BLaER1 treated with 17β-estradiol and CSF1 and Interleukin-3, amounts not matched to agents 10 nM and 100 nM (cell line): ENCODE measurements around the gene PNPLA7.

ENCODE experiments used
- H3K27ac ChIP-seq, 11 experiments: shearing (Covaris generic); formaldehyde crosslinking; 2 replicates each; pipeline ENCODE4 v1.8.1; 2022
- H3K27me3 ChIP-seq, 11 experiments: shearing (Covaris generic); formaldehyde crosslinking; 2 replicates each; pipeline ENCODE4 v1.8.1; 2022
- H3K36me3 ChIP-seq, 11 experiments: shearing (Covaris generic); formaldehyde crosslinking; 2 replicates each; pipeline ENCODE4 v1.8.1; 2022
- H3K4me1 ChIP-seq, 10 experiments: shearing (Covaris generic); formaldehyde crosslinking; 2 replicates each; pipeline ENCODE4 v1.8.1; 2022
- H3K4me2 ChIP-seq, 11 experiments: shearing (Covaris generic); formaldehyde crosslinking; 2 replicates each; pipeline ENCODE4 v1.8.1; 2022
- H3K4me3 ChIP-seq, 10 experiments: shearing (Covaris generic); formaldehyde crosslinking; 2 replicates each; pipeline ENCODE4 v1.8.1; 2022
- H3K9ac ChIP-seq, 11 experiments: shearing (Covaris generic); formaldehyde crosslinking; 2 replicates each; pipeline ENCODE4 v1.8.1; 2022
- H3K9me3 ChIP-seq, 11 experiments: shearing (Covaris generic); formaldehyde crosslinking; replicated peaks in 1 of 11; 2 replicates each; pipeline ENCODE4 v1.8.1; 2022
- H4K20me1 ChIP-seq, 11 experiments: shearing (Covaris generic); formaldehyde crosslinking; 2 replicates each; pipeline ENCODE4 v1.8.1; 2022
- Cebpa-rat ChIP-seq, 11 experiments: shearing (Covaris generic); IDR thresholded peaks; 2 replicates each; pipeline ENCODE4 v1.8.1; 2022

PNPLA7 gene

DNA sequence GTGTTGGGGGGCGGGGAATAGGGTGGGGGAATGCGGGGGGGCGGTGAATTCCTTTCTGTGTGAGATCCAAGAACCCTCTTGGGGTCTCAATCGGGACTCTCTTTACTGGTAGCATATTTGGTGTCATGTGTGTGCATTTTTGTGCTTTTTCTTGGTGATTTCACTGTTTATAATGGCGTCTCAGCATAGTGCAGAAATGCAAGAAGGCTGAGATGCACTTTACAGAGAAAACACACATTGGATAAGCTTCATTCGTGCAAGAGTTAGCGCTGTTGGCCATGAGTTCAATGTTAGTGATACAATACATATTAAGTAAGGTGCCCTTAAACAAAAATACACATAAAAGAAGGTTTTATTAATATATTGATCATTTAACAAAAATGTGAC lies 108.3 kb downstream of the PNPLA7 start:
- Histone ChIP-seq H3K4me2 (no peak overlapping the region), H3K9me3 (peaks cover 0 to 4% (median 0%) of the 10 kb centered on the region in 11 experiments; a peak in 1 of 22 replicates), H3K4me3 (no peak overlapping the region), H4K20me1 (peaks cover 0 to 32% (median 14%) of the 10 kb centered on the region in 11 experiments; a peak in 11 of 22 replicates), H3K27ac (no peak overlapping the region), H3K9ac (no peak overlapping the region), H3K27me3 (peaks cover 14 to 27% (median 20%) of the 10 kb centered on the region in 11 experiments), H3K36me3 (no peaks in the 10 kb centered on the region), H3K4me1 (peaks cover 17 to 36% (median 27%) of the 10 kb centered on the region in 10 experiments; a peak in 19 of 20 replicates)
- TF ChIP-seq Cebpa-rat (IDR thresholded peaks at IDR 0.05), result no peak

DNA sequence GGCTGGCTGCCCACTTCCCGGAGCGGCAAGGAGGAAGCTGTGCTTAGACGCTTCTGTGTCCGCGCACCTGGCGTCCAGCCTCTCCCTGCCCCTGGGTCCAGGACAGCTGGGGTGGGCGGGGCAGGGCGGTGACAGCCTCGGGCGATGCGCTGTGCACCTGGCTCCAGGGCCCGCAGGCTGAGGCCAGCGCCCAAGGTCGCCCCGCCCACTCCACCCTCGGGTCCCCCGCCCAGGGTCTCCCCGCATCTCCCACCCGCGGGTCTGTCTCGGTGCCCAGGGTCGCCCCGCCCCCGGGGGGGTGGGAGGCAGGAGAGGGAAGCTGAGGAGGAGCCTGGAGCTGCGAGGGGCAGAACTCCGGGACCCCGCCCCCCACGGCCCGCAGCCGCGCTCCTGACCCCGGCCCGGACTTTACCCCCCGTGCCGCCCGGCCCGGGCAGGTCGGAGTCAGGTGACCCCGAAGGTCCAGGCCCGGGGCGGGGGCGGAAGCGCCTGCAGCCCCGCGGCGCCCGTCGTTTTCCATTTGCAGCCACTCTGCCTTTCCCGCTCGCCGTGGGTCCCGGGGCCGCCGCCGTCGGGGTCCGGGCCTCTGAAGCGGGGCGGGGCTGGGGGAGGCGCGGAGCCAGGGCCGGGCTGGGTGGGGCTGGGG lies 108.8 kb downstream of the PNPLA7 start, which contains the start of gene ENTPD8:
Gene ENTPD8 (minus strand): TSS at position 69 of the 646 bp plus-strand sequence. CDS start 3,072 bp downstream, outside the sequence.
- TF ChIP-seq Cebpa-rat (IDR thresholded peaks at IDR 0.05), result no peak
- Histone ChIP-seq H4K20me1 (peaks cover 0 to 34% (median 10%) of the 10 kb centered on the region in 11 experiments; a peak in 12 of 22 replicates), H3K9me3 (peaks cover 0 to 4% (median 0%) of the 10 kb centered on the region in 11 experiments; a peak in 1 of 22 replicates), H3K9ac (peak within 1 kb of the TSS in 2 of 11 experiments; percentile 26 to 47; a peak in 2 of 22 replicates), H3K4me1 (peaks cover 15 to 38% (median 25%) of the 10 kb centered on the region in 10 experiments), H3K27ac (no peak within 1 kb of the TSS), H3K36me3 (no peaks in the 10 kb centered on the region), H3K4me3 (peak within 1 kb of the TSS; percentile 42 to 68 (median 54); a peak in 19 of 20 replicates), H3K4me2 (peak within 1 kb of the TSS; percentile 83 to 93 (median 89); a peak in 21 of 22 replicates), H3K27me3 (peaks cover 14 to 27% (median 20%) of the 10 kb centered on the region in 11 experiments)

DNA sequence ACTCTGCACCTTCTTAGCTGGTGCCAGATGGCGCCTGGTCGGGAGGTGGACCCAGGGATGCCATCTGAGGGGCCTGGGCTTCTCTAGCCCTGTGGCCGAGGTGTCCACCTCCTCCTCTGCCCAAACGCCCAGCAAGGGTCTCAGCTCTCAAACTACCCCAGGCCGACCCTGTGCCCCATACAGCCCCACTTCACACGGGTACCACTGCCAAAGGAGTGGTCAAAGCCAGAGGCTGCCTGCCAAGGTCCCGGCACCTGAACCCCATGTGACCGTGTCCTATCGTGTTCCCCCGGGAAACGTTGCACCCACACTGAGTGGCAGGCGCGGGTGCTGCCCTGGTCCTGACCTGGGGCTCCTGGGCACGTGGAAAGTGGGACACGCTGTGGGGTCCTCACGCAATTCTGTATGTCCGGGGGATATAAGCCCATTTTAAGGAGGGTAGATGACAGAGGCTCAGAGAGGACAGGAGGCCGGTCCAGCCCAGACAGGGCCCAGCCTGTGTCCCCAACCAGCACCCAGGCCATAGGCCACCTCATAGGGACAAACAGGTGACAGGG lies 111.0 kb downstream of the PNPLA7 start:
- H3K4me2 ChIP-seq, result no peak overlapping the region
- no peak for TF ChIP-seq Cebpa-rat (IDR thresholded peaks at IDR 0.05)
- no peak overlapping the region for H3K27ac ChIP-seq
- H3K9me3 ChIP-seq, result peaks cover 0 to 4% (median 0%) of the 10 kb centered on the region in 11 experiments; a peak in 1 of 22 replicates
- no peak overlapping the region for H3K9ac ChIP-seq
- H4K20me1 ChIP-seq, result peaks cover 0 to 41% (median 0%) of the 10 kb centered on the region in 11 experiments; a peak in 6 of 22 replicates
- peaks cover 24 to 46% (median 33%) of the 10 kb centered on the region in 10 experiments for H3K4me1 ChIP-seq
- H3K36me3 ChIP-seq, result no peaks in the 10 kb centered on the region
- peaks cover 14 to 29% (median 20%) of the 10 kb centered on the region in 11 experiments for H3K27me3 ChIP-seq
- H3K4me3 ChIP-seq, result no peak overlapping the region

DNA sequence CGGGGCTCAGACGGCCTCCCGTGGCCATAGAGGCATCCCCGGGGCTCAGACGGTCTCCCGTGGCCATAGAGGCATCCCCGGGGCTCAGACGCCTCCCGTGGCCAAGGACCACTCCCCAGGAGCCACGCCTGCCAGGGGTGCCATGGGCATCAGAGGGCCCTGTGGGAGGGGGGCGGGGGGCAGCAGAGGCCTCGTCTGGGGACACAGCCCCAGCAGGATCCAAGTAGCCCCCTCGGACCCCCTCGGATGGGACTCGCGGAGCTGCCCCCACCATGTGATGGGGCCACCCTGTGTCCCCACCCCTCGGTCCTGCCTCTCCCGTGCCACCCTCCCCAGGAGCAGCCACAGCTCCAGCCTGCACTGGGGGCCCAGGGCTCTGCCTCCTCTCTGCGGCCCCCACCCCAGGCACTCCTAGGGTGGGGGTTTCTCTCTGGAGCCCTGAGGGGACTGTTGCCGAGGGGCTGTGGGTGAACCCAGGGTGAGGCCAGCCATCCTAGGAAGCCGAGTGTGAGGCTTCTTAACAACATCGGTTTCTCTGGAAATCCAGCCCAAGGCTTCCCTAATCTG lies 111.5 kb downstream of the PNPLA7 start:
- Histone ChIP-seq H3K27me3 (peaks cover 14 to 30% (median 20%) of the 10 kb centered on the region in 11 experiments), H3K9ac (no peak overlapping the region), H3K27ac (no peak overlapping the region), H3K36me3 (no peaks in the 10 kb centered on the region), H3K4me3 (no peak overlapping the region), H3K9me3 (peaks cover 0 to 4% (median 0%) of the 10 kb centered on the region in 11 experiments; a peak in 1 of 22 replicates), H3K4me1 (peaks cover 24 to 52% (median 39%) of the 10 kb centered on the region in 10 experiments), H3K4me2 (no peak overlapping the region; a peak in 1 of 22 replicates), H4K20me1 (peaks cover 0 to 45% (median 0%) of the 10 kb centered on the region in 11 experiments; a peak in 6 of 22 replicates)
- TF ChIP-seq Cebpa-rat (IDR thresholded peaks at IDR 0.05), result no peak

DNA sequence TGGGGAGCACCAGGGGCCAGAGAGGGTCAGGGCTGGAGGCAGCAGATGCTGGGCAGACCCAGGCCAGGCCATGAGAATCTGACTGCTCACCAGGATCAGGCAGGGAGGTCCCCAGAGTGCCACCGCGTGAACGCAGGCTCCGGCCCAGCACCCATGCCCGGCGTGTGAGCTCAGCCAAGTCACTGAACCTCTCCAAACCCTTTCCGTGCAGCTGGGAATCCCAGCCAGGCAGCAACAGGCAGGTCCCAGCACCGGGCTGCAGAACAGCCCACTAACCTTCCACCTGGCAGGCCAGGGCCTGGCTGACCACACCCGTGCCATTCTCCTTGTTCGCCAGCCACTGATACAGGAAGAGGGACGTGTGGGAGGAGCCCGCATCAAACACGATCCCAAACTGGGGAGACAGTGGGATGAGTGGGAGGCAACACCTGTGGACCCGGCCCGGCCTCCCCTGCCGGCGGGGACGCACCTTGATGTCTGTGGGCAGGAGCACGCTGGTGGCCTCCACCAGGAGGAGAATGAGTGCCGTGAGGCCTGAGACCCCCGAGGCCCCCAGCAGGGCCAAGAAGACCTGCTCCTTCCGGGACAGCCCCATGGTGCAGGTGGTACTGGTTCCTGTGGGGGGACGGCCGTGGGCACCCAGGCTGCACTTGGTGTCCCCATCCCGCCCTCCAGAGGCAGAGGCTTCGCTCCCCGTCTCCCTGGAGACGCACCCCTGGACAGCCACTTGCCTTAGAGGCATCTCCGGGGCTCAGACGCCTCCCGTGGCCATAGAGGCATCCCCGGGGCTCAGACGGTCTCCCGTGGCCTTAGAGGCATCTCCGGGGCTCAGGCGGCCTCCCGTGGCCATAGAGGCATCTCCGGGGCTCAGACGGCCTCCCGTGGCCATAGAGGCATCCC lies 112.3 kb downstream of the PNPLA7 start:
- H4K20me1 ChIP-seq, result peaks cover 0 to 53% (median 0%) of the 10 kb centered on the region in 11 experiments; a peak in 6 of 22 replicates
- no peak overlapping the region for H3K27ac ChIP-seq
- H3K36me3 ChIP-seq, result no peaks in the 10 kb centered on the region
- 0 out of 22 replicates have a peak overlapping the region, but pooled peaks of 1 of the 11 experiments have one; percentile 2 for H3K9ac ChIP-seq
- H3K9me3 ChIP-seq, result peaks cover 0 to 4% (median 0%) of the 10 kb centered on the region in 11 experiments; a peak in 1 of 22 replicates
- H3K4me3 ChIP-seq, result no peak overlapping the region
- H3K27me3 ChIP-seq, result peaks cover 14 to 33% (median 19%) of the 10 kb centered on the region in 11 experiments
- peaks cover 24 to 59% (median 46%) of the 10 kb centered on the region in 10 experiments for H3K4me1 ChIP-seq
- TF ChIP-seq Cebpa-rat (IDR thresholded peaks at IDR 0.05), result no peak
- peak overlapping the region in 8 of 11 experiments; percentile 0 to 94 (median 54); a peak in 12 of 22 replicates for H3K4me2 ChIP-seq

DNA sequence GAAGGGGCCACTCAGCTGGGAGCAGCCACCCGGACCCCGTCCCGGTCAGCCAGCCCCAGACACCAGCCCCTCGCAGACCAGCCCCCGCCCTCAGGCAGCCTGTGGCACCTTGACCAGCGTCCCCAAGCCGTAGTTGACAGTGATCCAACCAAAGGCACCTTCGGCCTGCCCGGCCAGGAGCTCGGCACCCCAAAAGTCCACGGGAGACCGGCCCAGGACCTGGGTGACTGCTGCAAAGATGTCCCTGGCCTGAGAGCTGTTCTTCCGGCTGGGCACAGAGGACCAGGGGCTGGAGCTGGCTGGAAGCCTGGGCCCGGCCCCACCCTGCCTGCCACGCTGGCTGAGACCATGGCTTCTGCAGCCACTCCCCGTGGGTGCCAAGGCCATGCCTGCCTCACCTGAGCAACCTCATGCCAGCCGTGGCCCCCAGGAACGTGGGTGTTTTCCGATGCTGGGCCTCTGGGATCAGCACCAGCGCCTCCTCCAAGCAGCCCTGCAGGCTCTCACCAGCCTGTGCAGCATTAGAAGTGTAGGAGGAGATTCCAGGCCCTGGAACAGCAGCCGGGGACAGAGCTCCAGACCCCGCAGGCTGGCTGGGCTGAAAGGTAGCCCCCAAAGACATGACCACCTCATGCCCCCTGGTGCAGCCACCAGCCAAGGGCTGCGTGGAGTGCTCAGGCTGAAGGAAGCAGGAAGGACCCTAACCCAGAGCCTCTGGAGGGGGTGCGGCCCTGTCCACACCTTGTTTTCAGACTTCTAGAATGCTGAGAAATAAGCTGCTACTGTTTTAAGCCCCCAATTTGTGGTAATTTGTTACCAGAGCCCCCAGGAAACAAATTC lies 113.2 kb downstream of the PNPLA7 start:
- no peak overlapping the region for H3K4me3 ChIP-seq
- H4K20me1 ChIP-seq, result peaks cover 0 to 53% (median 0%) of the 10 kb centered on the region in 11 experiments; a peak in 6 of 22 replicates
- peaks cover 7 to 29% (median 9%) of the 10 kb centered on the region in 11 experiments for H3K27me3 ChIP-seq
- H3K9me3 ChIP-seq, result peaks cover 0 to under 1% (median 0%) of the 10 kb centered on the region in 11 experiments; a peak in 1 of 22 replicates
- TF ChIP-seq Cebpa-rat (IDR thresholded peaks at IDR 0.05), result no peak
- H3K36me3 ChIP-seq, result no peaks in the 10 kb centered on the region
- H3K4me1 ChIP-seq, result peaks cover 24 to 69% (median 55%) of the 10 kb centered on the region in 10 experiments
- H3K27ac ChIP-seq, result no peak overlapping the region
- peak overlapping the region; percentile 10 to 94 (median 80); a peak in 16 of 22 replicates for H3K4me2 ChIP-seq
- 0 out of 22 replicates have a peak overlapping the region, but pooled peaks of 1 of the 11 experiments have one; percentile 2 for H3K9ac ChIP-seq

DNA sequence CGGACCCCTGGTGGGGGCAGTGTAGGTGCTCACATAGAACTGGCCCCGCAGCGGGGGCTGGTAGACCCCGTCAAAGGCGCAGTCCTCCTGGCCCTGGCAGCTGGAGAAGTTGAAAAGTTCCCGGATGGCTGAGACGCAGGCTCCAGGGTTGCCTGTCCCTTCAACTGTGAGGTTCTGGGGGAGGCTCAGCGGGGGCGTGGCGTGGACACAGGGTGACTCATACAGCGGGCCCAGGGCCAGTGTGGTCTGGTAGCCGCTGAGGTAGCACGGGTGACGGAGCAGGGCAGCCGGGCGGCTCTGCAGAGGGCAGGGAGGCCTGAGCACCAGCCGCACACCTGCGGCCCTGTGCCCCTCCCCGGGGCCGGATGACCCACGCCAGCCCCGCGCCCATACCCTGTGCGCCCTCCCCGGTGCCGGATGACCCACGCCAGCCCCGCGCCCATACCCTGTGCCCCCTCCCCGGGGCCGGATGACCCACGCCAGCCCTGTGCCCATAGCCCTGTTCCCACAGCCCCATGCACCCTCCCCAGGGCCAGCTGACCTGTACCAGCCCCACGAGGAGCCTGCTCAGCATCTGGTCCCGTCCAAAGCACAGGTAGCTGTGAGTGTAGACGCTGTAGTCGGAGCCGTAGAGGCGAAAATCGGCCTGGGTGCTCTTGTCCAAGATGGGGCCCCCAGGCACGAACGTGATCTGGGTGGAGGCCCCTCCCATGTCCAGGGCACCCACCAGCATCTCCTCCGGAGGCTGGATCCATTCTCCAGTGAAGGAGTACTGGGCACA lies 114.0 kb downstream of the PNPLA7 start:
- no peak overlapping the region for H3K27ac ChIP-seq
- no peak for TF ChIP-seq Cebpa-rat (IDR thresholded peaks at IDR 0.05)
- peak overlapping the region; percentile 49 to 94 (median 83) for H3K4me2 ChIP-seq
- peaks cover 0 to 31% (median 3%) of the 10 kb centered on the region in 11 experiments; a peak in 19 of 22 replicates for H3K27me3 ChIP-seq
- peak overlapping the region in 5 of 11 experiments; percentile 0 to 33 (median 8); a peak in 7 of 22 replicates for H3K9ac ChIP-seq
- H4K20me1 ChIP-seq, result peaks cover 0 to 59% (median 5%) of the 10 kb centered on the region in 11 experiments; a peak in 12 of 22 replicates
- H3K4me1 ChIP-seq, result peaks cover 30 to 77% (median 61%) of the 10 kb centered on the region in 10 experiments
- no peaks in the 10 kb centered on the region for H3K36me3 ChIP-seq
- H3K9me3 ChIP-seq, result no peaks in the 10 kb centered on the region
- no peak overlapping the region for H3K4me3 ChIP-seq
